GM21360 (cell line): ENCODE data around the gene NUDT3.

ENCODE experiments used
- ATAC-seq: cut with Tn5 transposase; IDR thresholded peaks from one replicate; pipeline ENCODE4 v1.9.1; 2021; ENCODE audit warnings: mild to moderate bottlenecking, moderate library complexity; ENCODE audit not compliant: unreplicated experiment

NUDT3 gene

GRCh38 chr6:34241351-34242215 lies 150.9 kb downstream of the NUDT3 start:
- no peak for ATAC-seq

GRCh38 chr6:34240329-34241248 lies 151.9 kb downstream of the NUDT3 start:
- ATAC-seq = no peak

- ATAC-seq = no peak
Measured at GRCh38 chr6:34239893-34240292, 152.6 kb downstream of the NUDT3 start.

- ATAC-seq = no peak
Measured at GRCh38 chr6:34239500-34239825, 153.0 kb downstream of the NUDT3 start.

GRCh38 chr6:34238585-34239499 lies 153.6 kb downstream of the NUDT3 start:
- no peak for ATAC-seq

- ATAC-seq = no peak
Measured at GRCh38 chr6:34237722-34238584, 154.5 kb downstream of the NUDT3 start.

GRCh38 chr6:34237316-34237721 lies 155.2 kb downstream of the NUDT3 start:
- peak; percentile 13 for ATAC-seq

- ATAC-seq = peak; percentile 59
Measured at GRCh38 chr6:34236443-34237315, 155.8 kb downstream of the NUDT3 start, which contains the start of gene HMGA1. Gene HMGA1, plus strand, starts transcription at chr6:34236873. Its CDS starts 3,908 bp downstream, at chr6:34240781.

- no peak for ATAC-seq
Measured at GRCh38 chr6:34236131-34236442, 156.4 kb downstream of the NUDT3 start.

- no peak for ATAC-seq
Measured at GRCh38 chr6:34235307-34236130, 156.9 kb downstream of the NUDT3 start.

- no peak for ATAC-seq
Measured at GRCh38 chr6:34234667-34235306, 157.7 kb downstream of the NUDT3 start.

- ATAC-seq = no peak
Measured at GRCh38 chr6:34233867-34234266, 158.6 kb downstream of the NUDT3 start.

GRCh38 chr6:34232901-34233300 lies 159.6 kb downstream of the NUDT3 start:
- no peak for ATAC-seq

GRCh38 chr6:34231566-34232336 lies 160.7 kb downstream of the NUDT3 start:
- no peak for ATAC-seq

GRCh38 chr6:34230653-34231371 lies 161.7 kb downstream of the NUDT3 start:
- ATAC-seq = no peak

GRCh38 chr6:34229877-34230276 lies 162.6 kb downstream of the NUDT3 start:
- no peak for ATAC-seq
